ENCODE results near the gene AP1B1. TPM values are rescaled to one million over a fixed set of nuclear protein-coding genes. Genes with fewer than 3 reads are reported as not detected.

AP1B1 gene
- total and polyA plus RNA-seq, 4 donors: 17.6 to 63.4 (median 44.0) TPM

- H3K27ac ChIP-seq (ENCODE audit: low read depth in 1 of 2, low read length in 2 of 2): no peak overlapping the region
- no peaks in the 10 kb centered on the region for H3K27me3 ChIP-seq (ENCODE audit: control insufficient read depth in 4 of 4, insufficient read depth in 4 of 4, low read length in 3 of 4)
- H3K9ac ChIP-seq (ENCODE audit: low read depth in 1 of 2, low read length in 2 of 2): no peak overlapping the region
- H3K4me3 ChIP-seq (ENCODE audit: low read depth in 1 of 3, low read length in 3 of 3): no peak overlapping the region
- H3K36me3 ChIP-seq (ENCODE audit: control insufficient read depth in 4 of 4, insufficient read depth in 3 of 4, low read depth in 1 of 4, low read length in 3 of 4): no peaks in the 10 kb centered on the region
- 49% methylated on average over 5 of the region's 5 CpGs for WGBS
- DNase-seq (ENCODE audit: low spot score): no peak
- no peaks in the 10 kb centered on the region for H3K4me1 ChIP-seq (ENCODE audit: control insufficient read depth in 4 of 4, insufficient read depth in 4 of 4, low read length in 3 of 4)
- no peak for TF ChIP-seq JUND (IDR thresholded peaks at IDR 0.05)
- no peak for TF ChIP-seq RXRA (IDR thresholded peaks at IDR 0.05)
- TF ChIP-seq EGR1 (IDR thresholded peaks at IDR 0.05; ENCODE audit: low read depth in 2 of 2): no peak
- no peak for TF ChIP-seq REST (IDR thresholded peaks at IDR 0.05)
- TF ChIP-seq YY1 (IDR thresholded peaks at IDR 0.05): no peak
- TF ChIP-seq NR2F2 (IDR thresholded peaks at IDR 0.05): no peak
- no peak for TF ChIP-seq RAD21 (IDR thresholded peaks at IDR 0.05)
- TF ChIP-seq ZBTB33 (IDR thresholded peaks at IDR 0.05): no peak
- no peak for TF ChIP-seq FOXA1 (IDR thresholded peaks at IDR 0.05)
- TF ChIP-seq TAF1 (conservative IDR thresholded peaks at IDR 0.05): no peak
- no peak for TF ChIP-seq CTCF (IDR thresholded peaks at IDR 0.05; ENCODE audit: low read depth, low read length, missing input control)
- no peak for TF ChIP-seq HNF4G (IDR thresholded peaks at IDR 0.05)
- no peak for TF ChIP-seq HNF4A (conservative IDR thresholded peaks at IDR 0.05)
- TF ChIP-seq ATF3 (IDR thresholded peaks at IDR 0.05): no peak
- no peak for TF ChIP-seq MAX (IDR thresholded peaks at IDR 0.05)
- no peak for TF ChIP-seq SP1 (IDR thresholded peaks at IDR 0.05)
- TF ChIP-seq GABPA (IDR thresholded peaks at IDR 0.05 in 1 of 2, conservative IDR thresholded peaks at IDR 0.05 in 1 of 2): no peak
- no peak for TF ChIP-seq FOXA2 (IDR thresholded peaks at IDR 0.05)
- H3K9me3 ChIP-seq (ENCODE audit: control insufficient read depth in 4 of 4, low read length in 3 of 4): no peaks in the 10 kb centered on the region
Observed at GRCh38 chr22:29431986-29432385, 43.6 kb upstream of the AP1B1 start.
